RWPE2 (cell line): ENCODE measurements around the gene TEX14.
A peak's percentile ranks its signal among the peaks of the same experiment; 100 is the strongest.

Experiments
- ATAC-seq: fragments of 200-7000 bp; cut with Tn5 transposase; 3 replicates; pipeline ENCODE4 v1.9.1; 2021; ENCODE audit warnings: low read depth
- DNase-seq: peaks from one replicate; pipeline ENCODE4 v3.0.0-alpha.2; 2020; ENCODE audit warnings: low spot score
- H3K27ac ChIP-seq: fragments of 450-650 bp; 2 replicates; pipeline ENCODE4 v1.5.1; 2017; ENCODE audit warnings: mild to moderate bottlenecking; ENCODE audit not compliant: poor library complexity, severe bottlenecking
- H3K27me3 ChIP-seq: fragments of 250-450 bp; sonication (Bioruptor Pico); 2 replicates; pipeline ENCODE4 v1.5.1; 2021; ENCODE audit warnings: mild to moderate bottlenecking, moderate library complexity; ENCODE audit not compliant: insufficient read depth, poor library complexity, severe bottlenecking
- H3K36me3 ChIP-seq: fragments of 250-450 bp; sonication (Bioruptor Pico); 2 replicates; pipeline ENCODE4 v1.5.1; 2020; ENCODE audit warnings: low read depth, mild to moderate bottlenecking, moderate library complexity
- H3K4me1 ChIP-seq: fragments of 250-450 bp; sonication (Bioruptor Pico); 2 replicates; pipeline ENCODE4 v1.5.1; 2021; ENCODE audit warnings: mild to moderate bottlenecking, moderate library complexity; ENCODE audit not compliant: insufficient read depth, poor library complexity, severe bottlenecking
- H3K4me3 ChIP-seq: fragments of 250-450 bp; sonication (Bioruptor Pico); 2 replicates; pipeline ENCODE4 v1.5.1; 2021; ENCODE audit warnings: mild to moderate bottlenecking, moderate library complexity; ENCODE audit not compliant: severe bottlenecking
- H3K9me3 ChIP-seq: fragments of 250-450 bp; sonication (Bioruptor Pico); 2 replicates; pipeline ENCODE4 v1.5.1; 2021; ENCODE audit warnings: mild to moderate bottlenecking, moderate library complexity; ENCODE audit not compliant: severe bottlenecking
- CTCF ChIP-seq: fragments of 450-650 bp; IDR thresholded peaks from one replicate; pipeline ENCODE4 v1.5.1; 2017; ENCODE audit warnings: mild to moderate bottlenecking, moderate library complexity; ENCODE audit not compliant: poor library complexity, severe bottlenecking

TEX14 gene

DNA sequence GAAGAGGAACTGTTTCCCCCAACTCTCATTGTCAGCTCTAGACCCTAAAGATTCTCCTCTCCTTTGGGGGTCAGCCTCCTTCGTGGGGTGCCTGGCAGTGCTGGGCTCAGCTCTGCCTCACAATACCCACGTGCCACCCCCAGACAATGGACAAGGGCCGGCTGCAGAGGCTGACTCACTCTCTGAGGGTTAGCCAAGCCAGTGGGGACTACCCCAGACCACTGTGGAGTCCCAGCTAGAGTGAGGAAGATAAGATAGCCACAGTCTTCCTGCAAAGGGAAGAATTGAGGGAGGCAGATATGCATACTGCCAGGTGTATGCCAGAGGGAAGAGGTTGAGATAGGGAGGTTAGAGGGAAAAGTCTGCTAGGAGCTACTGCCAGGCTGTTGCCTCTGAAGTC, 163.9 kb downstream of the TEX14 start:
- peaks cover 16% of the 10 kb centered on the region for H3K4me1 ChIP-seq
- ATAC-seq (no peak), DNase-seq (no peak)

GRCh38 chr17:58527306-58527705, 164.5 kb downstream of the TEX14 start:
- H3K4me1 ChIP-seq = peaks cover 16% of the 10 kb centered on the region
- H3K9me3 ChIP-seq = no peaks in the 10 kb centered on the region
- H3K27me3 ChIP-seq = no peaks in the 10 kb centered on the region
- no peaks in the 10 kb centered on the region for H3K36me3 ChIP-seq
- no peak overlapping the region for H3K4me3 ChIP-seq
- no peak for TF ChIP-seq CTCF
- DNase-seq = no peak
- no peak for ATAC-seq
- H3K27ac ChIP-seq = no peak overlapping the region

More for the DNA sequence above, 163.9 kb downstream of the TEX14 start:
- Histone ChIP-seq H3K27me3 (no peaks in the 10 kb centered on the region), H3K9me3 (no peaks in the 10 kb centered on the region), H3K36me3 (no peaks in the 10 kb centered on the region), H3K4me3 (no peak overlapping the region), H3K27ac (no peak overlapping the region)
- no peak for TF ChIP-seq CTCF

DNA sequence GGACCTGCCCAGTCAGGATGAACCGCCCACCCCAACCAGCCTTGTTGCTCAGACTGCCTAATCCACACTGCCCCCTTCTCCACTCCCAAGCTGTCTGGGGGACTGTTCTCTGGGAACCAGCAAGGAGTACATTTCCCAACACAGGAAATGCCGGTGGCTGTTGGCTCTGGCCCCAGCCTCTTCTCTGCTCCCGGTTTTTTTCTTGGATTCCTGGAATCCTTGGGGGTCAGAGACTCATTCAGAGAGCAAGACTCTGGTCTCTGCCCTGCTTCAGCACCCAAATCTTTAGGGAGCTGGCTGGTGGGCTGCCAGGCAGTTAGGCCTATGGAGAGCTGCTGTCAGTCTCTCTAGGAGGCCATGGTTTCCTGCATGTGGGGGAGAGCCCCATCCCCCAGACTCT, 166.6 kb downstream of the TEX14 start:
- ATAC-seq (peak; percentile 85), DNase-seq (no peak)
- H3K27ac ChIP-seq = peak overlapping the region; percentile 84
- no peak for TF ChIP-seq CTCF
- H3K4me1 ChIP-seq = peaks cover 16% of the 10 kb centered on the region
- H3K36me3 ChIP-seq = no peaks in the 10 kb centered on the region
- H3K4me3 ChIP-seq = no peak overlapping the region
- H3K9me3 ChIP-seq = no peaks in the 10 kb centered on the region
- no peaks in the 10 kb centered on the region for H3K27me3 ChIP-seq

DNA sequence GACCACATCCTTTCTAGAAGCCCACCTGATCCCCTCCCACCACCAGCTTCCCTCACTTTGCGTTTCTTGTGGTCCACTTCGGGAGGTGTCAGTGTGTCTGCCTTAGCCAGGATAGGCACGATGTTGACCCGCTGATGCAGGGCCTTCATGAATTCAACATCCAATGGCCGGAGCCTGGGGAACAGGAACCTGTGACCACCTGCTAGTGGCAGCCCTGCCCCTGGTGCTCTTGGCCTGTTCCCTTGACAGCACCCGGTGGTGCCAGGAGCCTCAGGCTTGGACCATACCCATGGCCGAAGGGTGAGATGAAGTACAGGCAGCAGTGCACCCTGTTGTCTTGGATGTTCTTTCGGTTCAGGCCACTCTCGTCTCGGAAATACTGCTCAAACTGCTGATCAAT, 170.2 kb downstream of the TEX14 start:
- Histone ChIP-seq H3K27ac (no peak overlapping the region), H3K9me3 (no peaks in the 10 kb centered on the region), H3K4me3 (no peak overlapping the region), H3K4me1 (peaks cover 16% of the 10 kb centered on the region), H3K36me3 (no peaks in the 10 kb centered on the region), H3K27me3 (no peaks in the 10 kb centered on the region)
- TF ChIP-seq CTCF = no peak
- ATAC-seq (no peak), DNase-seq (no peak)

GRCh38 chr17:58520843-58521430, 170.9 kb downstream of the TEX14 start:
- no peak for ATAC-seq
- DNase-seq = no peak
- Histone ChIP-seq H3K27ac (no peak overlapping the region), H3K27me3 (no peaks in the 10 kb centered on the region), H3K4me3 (no peak overlapping the region), H3K36me3 (no peaks in the 10 kb centered on the region), H3K4me1 (peaks cover 13% of the 10 kb centered on the region), H3K9me3 (no peaks in the 10 kb centered on the region)
- no peak for TF ChIP-seq CTCF
